HCT116 (cell line): ENCODE results near the gene EPB41L4A. TPM values are rescaled to one million over a fixed set of nuclear protein-coding genes. Genes with fewer than 3 reads are reported as not detected.

Experiments used
- ATAC-seq: fragments of 200-7000 bp; cut with Tn5 transposase; 2 replicates; pipeline ENCODE4 v1.9.1; 2020; ENCODE audit warnings: mild to moderate bottlenecking, moderate library complexity
- BruUV-seq: library from RNA; stranded (reverse); fragments of 400-500 nt; replicated peaks from 2 replicates; lab custom pipeline; 2021; lab: Mats Ljungman, UMichigan
- CTCF ChIA-PET: fragments of 300-600 bp; sonication (Branson Sonifier 250); formaldehyde crosslinking; loops from one replicate; lab custom pipeline; 2021; ENCODE audit warnings: antibody characterized with exemption; lab: Charles Lee
- POLR2A ChIA-PET: fragments of 300-600, 350-600 bp; sonication (Branson Sonifier 250); formaldehyde crosslinking; loops from one replicate; lab custom pipeline; 2021; ENCODE audit warnings: antibody characterized with exemption; lab: Charles Lee
- RAD21 ChIA-PET, 2 experiments: fragments of 300-600 bp; sonication (Branson Sonifier 250); formaldehyde crosslinking; loops; one replicate each; lab custom pipeline; 2023; ENCODE audit warnings: low total read pairs in 2 of 2; ENCODE audit not compliant: uncharacterized antibody in 2 of 2, unreplicated experiment in 2 of 2, low non-redundant PET in 1 of 2; lab: Charles Lee
- DNase-seq: peaks from one replicate; pipeline ENCODE4 v3.0.0-alpha.2; 2010; ENCODE audit warnings: low read depth, low spot score
- H2AFZ ChIP-seq: fragments of 200-600 bp; shearing (Covaris generic), sonication (generic); 2 replicates; pipeline ENCODE4 v1.6.1; 2017; ENCODE audit warnings: low read depth, mixed run types, mixed read lengths, antibody characterized with exemption, low read length; ENCODE audit not compliant: poor library complexity, severe bottlenecking
- H3K27ac ChIP-seq: 2 replicates; pipeline ENCODE4 v1.5.1; 2012; ENCODE audit warnings: low read depth, low read length
- H3K27me3 ChIP-seq: fragments of 200-600 bp; sonication (generic); 2 replicates; pipeline ENCODE4 v1.6.1; 2016; ENCODE audit warnings: mixed run types, low read length, mixed read lengths; ENCODE audit not compliant: insufficient read depth
- H3K36me3 ChIP-seq, 2 experiments: fragments of 200-500 bp in 1 of 2; fragments of 200-600 bp in 1 of 2; sonication (Bioruptor generic) in 1 of 2; sonication (generic) in 1 of 2; 2 replicates each; pipeline versions ENCODE4 v1.5.1 to v1.6.1; 2014 to 2016; ENCODE audit warnings: low read length in 2 of 2, inconsistent platforms in 1 of 2, mixed read lengths in 1 of 2, mixed run types in 1 of 2; ENCODE audit not compliant: insufficient read depth in 2 of 2, control insufficient read depth in 1 of 2
- H3K4me1 ChIP-seq, 2 experiments: fragments of 200-600 bp in 1 of 2; sonication (generic) in 1 of 2; 2 replicates each; pipeline versions ENCODE4 v1.5.1 to v1.6.1; 2012 to 2017; ENCODE audit warnings: low read length in 2 of 2, inconsistent platforms in 1 of 2, mild to moderate bottlenecking in 1 of 2, mixed read lengths in 1 of 2, mixed run types in 1 of 2, moderate library complexity in 1 of 2; ENCODE audit not compliant: insufficient read depth in 2 of 2, control insufficient read depth in 1 of 2
- H3K4me2 ChIP-seq: fragments of 200-600 bp; sonication (generic); 2 replicates; pipeline ENCODE4 v1.6.1; 2017; ENCODE audit warnings: mixed run types, low read length, mixed read lengths
- H3K4me3 ChIP-seq, 2 experiments: fragments of 200-600 bp in 1 of 2; sonication (generic) in 1 of 2; replicated peaks in 1 of 2; 2 replicates each; pipeline ENCODE4 v1.5.1; 2011 to 2016; ENCODE audit warnings: low read length in 2 of 2, control low read depth in 1 of 2, low read depth in 1 of 2, mild to moderate bottlenecking in 1 of 2, mixed read lengths in 1 of 2, mixed run types in 1 of 2
- H3K79me2 ChIP-seq: fragments of 200-600 bp; sonication (generic); 2 replicates; pipeline ENCODE4 v1.6.1; 2017; ENCODE audit warnings: mild to moderate bottlenecking, mixed run types, low read length, moderate library complexity, mixed read lengths; ENCODE audit not compliant: insufficient read depth
- H3K9ac ChIP-seq: fragments of 200-600 bp; sonication (generic); 2 replicates; pipeline ENCODE4 v1.6.1; 2016; ENCODE audit warnings: low read length, mixed read lengths
- H3K9me2 ChIP-seq: fragments of 200-600 bp; sonication (generic), shearing (Covaris generic); 2 replicates; pipeline ENCODE4 v1.6.1; 2017; ENCODE audit warnings: mixed run types, mild to moderate bottlenecking, moderate library complexity; ENCODE audit not compliant: insufficient read depth
- H3K9me3 ChIP-seq, 2 experiments: fragments of 200-500 bp in 1 of 2; fragments of 200-600 bp in 1 of 2; sonication (Bioruptor generic) in 1 of 2; sonication (generic) in 1 of 2; 2 replicates each; pipeline ENCODE4 v1.6.1; 2014 to 2017; ENCODE audit warnings: low read length in 2 of 2, mixed read lengths in 2 of 2, inconsistent platforms in 1 of 2, low read depth in 1 of 2, mild to moderate bottlenecking in 1 of 2, mixed run types in 1 of 2, moderate library complexity in 1 of 2; ENCODE audit not compliant: control insufficient read depth in 1 of 2, insufficient read depth in 1 of 2
- H4K20me1 ChIP-seq: fragments of 200-600 bp; sonication (generic), shearing (Covaris generic); 2 replicates; pipeline ENCODE4 v1.6.1; 2017; ENCODE audit warnings: mixed run types, mild to moderate bottlenecking, moderate library complexity; ENCODE audit not compliant: insufficient read depth
- ATF3 ChIP-seq: IDR thresholded peaks from 2 replicates; pipeline ENCODE4 v1.6.1; 2012
- CEBPB ChIP-seq: IDR thresholded peaks from 2 replicates; pipeline ENCODE4 v1.6.1; 2012; ENCODE audit warnings: low read depth
- CTCF ChIP-seq, 3 experiments: fragments of 200-600 bp in 1 of 3; sonication (generic) in 1 of 3; IDR thresholded peaks in 2 of 3; conservative IDR thresholded peaks in 1 of 3; 2 replicates each; pipeline ENCODE4 v1.5.1; 2012 to 2017; ENCODE audit warnings: low read depth in 2 of 3, low read length in 2 of 3, antibody characterized with exemption in 1 of 3, borderline replicate concordance in 1 of 3, control low read depth in 1 of 3, mild to moderate bottlenecking in 1 of 3, mixed read lengths in 1 of 3, mixed run types in 1 of 3, moderate library complexity in 1 of 3; ENCODE audit not compliant: insufficient read depth in 1 of 3
- EGR1 ChIP-seq: IDR thresholded peaks from 2 replicates; pipeline ENCODE4 v1.6.1; 2012; ENCODE audit warnings: low read depth
- ELF1 ChIP-seq: IDR thresholded peaks from 2 replicates; pipeline ENCODE4 v1.6.1; 2012; ENCODE audit warnings: low read depth, borderline replicate concordance
- EZH2phosphoT487 ChIP-seq: fragments of 200-600 bp; IDR thresholded peaks from 2 replicates; pipeline ENCODE4 v1.6.1; 2018; ENCODE audit warnings: antibody characterized with exemption, borderline replicate concordance
- FOSL1 ChIP-seq: IDR thresholded peaks from 2 replicates; pipeline ENCODE4 v1.6.1; 2012; ENCODE audit warnings: low read depth
- MAX ChIP-seq: IDR thresholded peaks from 2 replicates; pipeline ENCODE4 v1.6.1; 2012
- TCF7L2 ChIP-seq: IDR thresholded peaks from 2 replicates; pipeline ENCODE4 v1.7.0; 2011; ENCODE audit warnings: borderline replicate concordance, inconsistent platforms; ENCODE audit not compliant: insufficient read depth, insufficient read length; ENCODE audit errors: extremely low read depth
- ZBTB33 ChIP-seq: IDR thresholded peaks from 2 replicates; pipeline ENCODE4 v1.6.1; 2011; ENCODE audit warnings: mild to moderate bottlenecking, low read length, moderate library complexity; ENCODE audit not compliant: insufficient replicate concordance; ENCODE audit errors: extremely low read depth
- ZNF274 ChIP-seq: fragments of 200-500 bp; sonication (Bioruptor generic); IDR thresholded peaks from 2 replicates; pipeline ENCODE4 v1.6.1; 2014; ENCODE audit warnings: mild to moderate bottlenecking, low read depth, low read length, inconsistent platforms
- intact Hi-C: fragments of 100-400 bp; cut with micrococcal nuclease; formaldehyde crosslinking; loops from 2 replicates; pipeline ENCODE4 v1.10.0; 2022
- total RNA-seq: library from RNA; stranded (reverse); gene quantifications from one replicate; pipeline ENCODE4 v1.2.1, GENCODE V29; 2021; ENCODE audit not compliant: unreplicated experiment

EPB41L4A gene
- total RNA-seq, 1 experiment from 2014 or later = 2.8 TPM

- Histone ChIP-seq H3K9me2 (no peaks in the 10 kb centered on the region), H3K4me2 (no peak overlapping the region), H3K79me2 (no peaks in the 10 kb centered on the region), H3K27me3 (peaks cover 12% of the 10 kb centered on the region), H3K27ac (no peak overlapping the region), H2AFZ (no peak overlapping the region), H3K4me1 (no peaks in the 10 kb centered on the region), H3K36me3 (no peaks in the 10 kb centered on the region), H4K20me1 (no peaks in the 10 kb centered on the region), H3K4me3 (no peak overlapping the region), H3K9ac (no peak overlapping the region), H3K9me3 (no peaks in the 10 kb centered on the region)
- ChIA-PET CTCF (no interaction called here), RAD21 (no interaction called here), POLR2A (no interaction called here)
- TF ChIP-seq EZH2phosphoT487 (no peak), CEBPB (no peak), ELF1 (no peak), FOSL1 (no peak), TCF7L2 (no peak), EGR1 (no peak), ATF3 (no peak), ZNF274 (no peak), ZBTB33 (no peak), CTCF (IDR thresholded peaks at IDR 0.05 in 2 of 3, conservative IDR thresholded peaks at IDR 0.05 in 1 of 3; ENCODE audit: borderline replicate concordance in 1 of 3, insufficient read depth in 1 of 3, low read depth in 2 of 3, low read length in 2 of 3) (no peak), MAX (no peak)
- no peak for ATAC-seq
- intact Hi-C loops = no loop called here
- no peak for DNase-seq
- no TSS peak for BruUV-seq
Measured at GRCh38 chr5:112123086-112123485, 296.0 kb downstream of the EPB41L4A start.
